NT2/D1 (cell line): Measurements from ENCODE around the gene PDZD4.

Experiments used
- SUZ12 ChIP-seq: IDR thresholded peaks from 2 replicates; pipeline ENCODE4 v1.6.1; 2011; ENCODE audit not compliant: insufficient read length, insufficient read depth; ENCODE audit errors: extremely low read depth
- YY1 ChIP-seq: IDR thresholded peaks from 2 replicates; pipeline ENCODE4 v1.6.1; 2011; ENCODE audit not compliant: insufficient read length, insufficient read depth

- TF ChIP-seq SUZ12 (no peak), YY1 (no peak)
Measured at GRCh38 chrX:153781428-153782047, 48.8 kb downstream of the PDZD4 start.
